IMR-90 (cell line): Measurements from ENCODE around the gene CACNA1I. TPM values are rescaled to one million over a fixed set of nuclear protein-coding genes. Genes with fewer than 3 reads are reported as not detected.

ENCODE experiments used
- ATAC-seq: fragments of 200-7000 bp; cut with Tn5 transposase; 2 replicates; pipeline ENCODE4 v1.9.1; 2020; ENCODE audit warnings: low read depth, mild to moderate bottlenecking, moderate library complexity
- BruUV-seq: library from RNA; stranded (reverse); fragments of 400-500 nt; replicated peaks from 2 replicates; lab custom pipeline; 2021; lab: Mats Ljungman, UMichigan
- CTCF ChIA-PET: fragments of 300-600 bp; formaldehyde crosslinking; extraction: SDS; loops from one replicate; lab custom pipeline; 2021; ENCODE audit warnings: antibody characterized with exemption; lab: Yijun Ruan, JAX
- POLR2A ChIA-PET: fragments of 300-600 bp; sonication (Branson Sonifier 250); formaldehyde crosslinking; loops from one replicate; lab custom pipeline; 2022; ENCODE audit warnings: antibody characterized with exemption; ENCODE audit not compliant: unreplicated experiment; lab: Charles Lee
- DNase-seq: peaks from one replicate; pipeline ENCODE4 v3.0.0; 2013
- H2AFZ ChIP-seq: replicated peaks from 2 replicates; pipeline ENCODE3; 2013; ENCODE audit warnings: low read length, mild to moderate bottlenecking; ENCODE audit not compliant: poor library complexity
- H2AK5ac ChIP-seq: 2 replicates; pipeline ENCODE4 v1.6.1; 2013; ENCODE audit warnings: low read depth, low read length, inconsistent platforms
- H2AK9ac ChIP-seq: replicated peaks from 2 replicates; pipeline ENCODE3; 2013; ENCODE audit warnings: mild to moderate bottlenecking, low read depth, low read length, moderate library complexity; ENCODE audit not compliant: poor library complexity
- H2BK120ac ChIP-seq: 2 replicates; pipeline ENCODE4 v1.6.1; 2013; ENCODE audit warnings: low read depth, low read length, inconsistent platforms
- H2BK15ac ChIP-seq: 3 replicates; pipeline ENCODE4 v1.6.1; 2013; ENCODE audit warnings: low read depth, low read length, inconsistent platforms
- H2BK20ac ChIP-seq: 2 replicates; pipeline ENCODE4 v1.6.1; 2013; ENCODE audit warnings: low read depth, mild to moderate bottlenecking, inconsistent platforms, low read length, moderate library complexity
- H2BK5ac ChIP-seq: 2 replicates; pipeline ENCODE4 v1.6.1; 2013; ENCODE audit warnings: mild to moderate bottlenecking, low read depth, low read length, inconsistent platforms; ENCODE audit not compliant: poor library complexity, severe bottlenecking
- H3K14ac ChIP-seq: replicated peaks from 2 replicates; pipeline ENCODE4 v1.6.1; 2013; ENCODE audit warnings: low read depth, low read length, inconsistent platforms
- H3K18ac ChIP-seq: 2 replicates; pipeline ENCODE4 v1.6.1; 2013; ENCODE audit warnings: low read depth, low read length, control low read depth
- H3K23ac ChIP-seq: 2 replicates; pipeline ENCODE4 v1.6.1; 2013; ENCODE audit warnings: low read depth, low read length, inconsistent platforms
- H3K27ac ChIP-seq: 2 replicates; pipeline ENCODE4 v1.5.1; 2013; ENCODE audit warnings: mild to moderate bottlenecking, control low read depth, low read length; ENCODE audit not compliant: insufficient read depth
- H3K27me3 ChIP-seq: 2 replicates; pipeline ENCODE4 v1.6.1; 2013; ENCODE audit warnings: low read length; ENCODE audit not compliant: control insufficient read depth, insufficient read depth
- H3K36me3 ChIP-seq: 2 replicates; pipeline ENCODE4 v1.6.1; 2013; ENCODE audit warnings: low read length, mixed read lengths; ENCODE audit not compliant: control insufficient read depth, insufficient read depth
- H3K4ac ChIP-seq: 2 replicates; pipeline ENCODE4 v1.6.1; 2013; ENCODE audit warnings: low read depth, low read length, inconsistent platforms
- H3K4me1 ChIP-seq: 2 replicates; pipeline ENCODE4 v1.6.1; 2013; ENCODE audit warnings: low read length, mixed read lengths; ENCODE audit not compliant: control insufficient read depth, insufficient read depth
- H3K4me2 ChIP-seq: 2 replicates; pipeline ENCODE4 v1.6.1; 2013; ENCODE audit warnings: low read depth, mild to moderate bottlenecking, control low read depth, low read length, moderate library complexity
- H3K4me3 ChIP-seq: 2 replicates; pipeline ENCODE4 v1.5.1; 2013; ENCODE audit warnings: low read depth, mild to moderate bottlenecking, control low read depth, low read length, moderate library complexity; ENCODE audit not compliant: insufficient read depth
- H3K56ac ChIP-seq: 2 replicates; pipeline ENCODE4 v1.6.1; 2013; ENCODE audit warnings: low read length, inconsistent platforms; ENCODE audit not compliant: insufficient read depth; ENCODE audit errors: extremely low read depth
- H3K79me1 ChIP-seq, 2 experiments: 2 replicates each; pipeline ENCODE4 v1.6.1; 2013; ENCODE audit warnings: low read length in 2 of 2, inconsistent platforms in 1 of 2, low read depth in 1 of 2
- H3K9ac ChIP-seq: 2 replicates; pipeline ENCODE4 v1.6.1; 2013; ENCODE audit warnings: low read depth, low read length, control low read depth
- H3K9me1 ChIP-seq: 2 replicates; pipeline ENCODE4 v1.6.1; 2013; ENCODE audit warnings: low read length, inconsistent platforms; ENCODE audit not compliant: insufficient read depth
- H3K9me3 ChIP-seq: 2 replicates; pipeline ENCODE4 v1.6.1; 2013; ENCODE audit warnings: low read length; ENCODE audit not compliant: control insufficient read depth, insufficient read depth
- H4K20me1 ChIP-seq: 2 replicates; pipeline ENCODE4 v1.6.1; 2013; ENCODE audit warnings: low read length, inconsistent platforms; ENCODE audit not compliant: insufficient read depth
- H4K5ac ChIP-seq: 2 replicates; pipeline ENCODE4 v1.6.1; 2013; ENCODE audit warnings: mild to moderate bottlenecking, low read depth, low read length, control low read depth
- H4K8ac ChIP-seq, 2 experiments: 2 replicates each; pipeline ENCODE4 v1.6.1; 2013; ENCODE audit warnings: low read depth in 2 of 2, low read length in 2 of 2, control low read depth in 1 of 2, inconsistent platforms in 1 of 2
- H4K91ac ChIP-seq: 2 replicates; pipeline ENCODE4 v1.6.1; 2013; ENCODE audit warnings: low read depth, low read length, inconsistent platforms; ENCODE audit not compliant: insufficient read depth
- BHLHE40 ChIP-seq: fragments of 150-350 bp; IDR thresholded peaks from 2 replicates; pipeline ENCODE4 v1.6.1; 2016; ENCODE audit warnings: mild to moderate bottlenecking, low read depth, low read length
- RFX5 ChIP-seq: IDR thresholded peaks from 2 replicates; pipeline ENCODE4 v1.8.0; 2012; ENCODE audit warnings: low read depth, mild to moderate bottlenecking, low read length, moderate library complexity
- SMC3 ChIP-seq: fragments of 150-350 bp; IDR thresholded peaks from 2 replicates; pipeline ENCODE4 v1.6.1; 2016; ENCODE audit warnings: low read depth, mild to moderate bottlenecking, antibody characterized with exemption, low read length, moderate library complexity
- WGBS, 2 experiments: methylation state at CpG; one replicate each; pipeline versions ENCODE4 v1.1.5 to v1.1.7; 2013; ENCODE audit warnings: missing lambda C conversion rate in 2 of 2; ENCODE audit not compliant: insufficient read length in 1 of 2; ENCODE audit errors: extremely low coverage in 2 of 2; 5-methylcytosine and 5-hydroxymethylcytosine counted together
- dilution Hi-C: fragments of 300-500 bp; cut with HindIII; formaldehyde crosslinking; loops from one replicate; pipeline ENCODE4 v1.14.3; 2018; ENCODE audit warnings: low sequenced_read_pairs; ENCODE audit not compliant: unreplicated experiment
- in situ Hi-C: fragments of 300-500 bp; cut with MboI; formaldehyde crosslinking; loops from 3 replicates; pipeline ENCODE4 v1.14.3; 2019; ENCODE audit warnings: low sequenced_read_pairs, inconsistent platforms, mixed read lengths
- intact Hi-C: fragments of 100-400 bp; cut with micrococcal nuclease; formaldehyde crosslinking; loops from 2 replicates; pipeline ENCODE4 v1.10.0; 2022
- polyA plus RNA-seq, 3 experiments: library from polyadenylated mRNA; depleted of rRNA; stranded (reverse); fragments of >200 nt; gene quantifications; 2 replicates each; pipeline ENCODE4 v1.2.3, GENCODE V29; 2012; ENCODE audit warnings: low replicate concordance in 1 of 3
- total RNA-seq: library from RNA; depleted of rRNA; stranded (reverse); fragments of >200 nt; gene quantifications from 2 replicates; pipeline ENCODE4 v1.2.3, GENCODE V29; 2012

CACNA1I gene
- total and polyA plus RNA-seq, 2 of the 4 experiments (the other 2 are of a cell fraction): under 0.01 to 0.02 TPM

DNA sequence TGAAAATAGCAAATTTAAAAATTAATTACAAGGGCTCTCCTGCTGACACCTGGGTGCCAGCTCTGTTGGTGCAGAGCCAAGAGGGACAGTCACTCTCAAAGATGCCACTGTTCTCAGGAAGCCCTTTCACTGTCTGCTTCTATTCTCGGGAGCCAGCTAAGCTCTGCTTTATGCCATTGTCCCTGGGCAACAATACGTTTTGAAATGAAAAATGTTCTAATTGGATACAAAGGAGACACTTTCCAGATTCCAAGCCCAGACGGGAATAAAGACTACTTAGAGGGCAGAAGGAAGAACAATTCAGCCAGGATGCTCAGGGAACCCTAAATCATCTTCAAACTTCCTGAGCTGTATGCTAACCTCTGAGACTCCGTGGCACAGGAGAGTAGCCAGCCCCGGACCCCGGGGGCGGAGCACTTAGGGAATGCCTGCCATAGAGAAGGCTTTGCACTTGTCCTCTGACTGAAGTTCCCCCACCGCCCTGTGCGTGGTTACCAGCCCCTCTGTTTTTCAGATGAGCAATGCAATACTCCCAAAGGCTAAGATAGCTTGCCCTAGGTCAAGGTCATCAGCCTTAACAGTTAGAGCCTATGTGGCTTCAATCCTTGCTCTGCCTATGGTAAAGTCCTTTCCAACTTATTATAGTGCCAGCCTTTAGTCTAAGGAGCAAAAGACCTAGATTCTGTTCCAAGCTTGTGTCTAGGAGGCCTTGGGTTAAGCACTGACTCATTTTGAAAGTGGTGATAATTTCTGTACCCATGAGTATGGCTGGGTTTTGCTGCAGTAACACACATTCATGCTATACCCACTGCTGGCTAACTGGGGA lies 150.9 kb downstream of the CACNA1I start:
- H2BK5ac ChIP-seq: no peak overlapping the region
- no peak overlapping the region for H2AK9ac ChIP-seq
- no peak overlapping the region for H4K91ac ChIP-seq
- ChIA-PET POLR2A (no interaction called here), CTCF (interaction anchor here (1.1 kb wide), 1 partner anchor 11 kb away, joined by 3 read pairs; no protein-coding TSS in a partner anchor)
- H4K5ac ChIP-seq: no peak overlapping the region
- H2BK20ac ChIP-seq: no peak overlapping the region
- dilution Hi-C loops: no loop called here
- H3K18ac ChIP-seq: no peak overlapping the region
- H2AFZ ChIP-seq: no peak overlapping the region
- H3K4ac ChIP-seq: no peak overlapping the region
- H4K20me1 ChIP-seq: no peaks in the 10 kb centered on the region
- no peak overlapping the region for H2BK15ac ChIP-seq
- TF ChIP-seq RFX5: no peak
- TF ChIP-seq SMC3: no peak
- TF ChIP-seq BHLHE40: no peak
- H3K36me3 ChIP-seq: no peaks in the 10 kb centered on the region
- H3K79me1 ChIP-seq: no peaks in the 10 kb centered on the region
- H4K8ac ChIP-seq: no peak overlapping the region
- in situ Hi-C loops: no loop called here
- no peak overlapping the region for H3K14ac ChIP-seq
- ATAC-seq: no peak
- intact Hi-C loops: no loop called here
- H3K56ac ChIP-seq: no peak overlapping the region
- peaks cover 3% of the 10 kb centered on the region; the same call in 1 of the 2 replicates for H3K4me1 ChIP-seq
- H3K9ac ChIP-seq: no peak overlapping the region
- H3K27me3 ChIP-seq: peaks cover 48% of the 10 kb centered on the region
- no peak for DNase-seq
- no peaks in the 10 kb centered on the region for H3K9me1 ChIP-seq
- no peak overlapping the region for H2BK120ac ChIP-seq
- no peak overlapping the region for H3K23ac ChIP-seq
- H3K4me2 ChIP-seq: no peak overlapping the region
- BruUV-seq: no TSS peak
- H3K9me3 ChIP-seq: no peaks in the 10 kb centered on the region
- WGBS, 2 experiments: 82% methylated on average over 5 of the region's 9 CpGs; no CpG with 5 or more reads in 1 of the 2 experiments
- H3K27ac ChIP-seq: no peak overlapping the region
- no peak overlapping the region for H3K4me3 ChIP-seq
- H2AK5ac ChIP-seq: no peak overlapping the region
